Measurements from ENCODE around the gene DGKB. TPM values are rescaled to one million over a fixed set of nuclear protein-coding genes. Genes with fewer than 3 reads are reported as not detected.

The DGKB gene
- total and polyA plus RNA-seq, 7 donors: 0.39 to 22.4 (median 11.3) TPM; not detected in 2

- Histone ChIP-seq H3K4me3 (no peak overlapping the region), H3K27ac (no peak overlapping the region), H3K36me3 (no peaks in the 10 kb centered on the region), H3K4me1 (peaks cover 0 to 10% (median 0%) of the 10 kb centered on the region in 4 donors), H3K9me3 (peaks cover 0 to 2% (median 0%) of the 10 kb centered on the region in 4 donors), H3K27me3 (no peaks in the 10 kb centered on the region)
- TF ChIP-seq EP300 (IDR thresholded peaks at IDR 0.05): no peak
- TF ChIP-seq, protein P1, sequence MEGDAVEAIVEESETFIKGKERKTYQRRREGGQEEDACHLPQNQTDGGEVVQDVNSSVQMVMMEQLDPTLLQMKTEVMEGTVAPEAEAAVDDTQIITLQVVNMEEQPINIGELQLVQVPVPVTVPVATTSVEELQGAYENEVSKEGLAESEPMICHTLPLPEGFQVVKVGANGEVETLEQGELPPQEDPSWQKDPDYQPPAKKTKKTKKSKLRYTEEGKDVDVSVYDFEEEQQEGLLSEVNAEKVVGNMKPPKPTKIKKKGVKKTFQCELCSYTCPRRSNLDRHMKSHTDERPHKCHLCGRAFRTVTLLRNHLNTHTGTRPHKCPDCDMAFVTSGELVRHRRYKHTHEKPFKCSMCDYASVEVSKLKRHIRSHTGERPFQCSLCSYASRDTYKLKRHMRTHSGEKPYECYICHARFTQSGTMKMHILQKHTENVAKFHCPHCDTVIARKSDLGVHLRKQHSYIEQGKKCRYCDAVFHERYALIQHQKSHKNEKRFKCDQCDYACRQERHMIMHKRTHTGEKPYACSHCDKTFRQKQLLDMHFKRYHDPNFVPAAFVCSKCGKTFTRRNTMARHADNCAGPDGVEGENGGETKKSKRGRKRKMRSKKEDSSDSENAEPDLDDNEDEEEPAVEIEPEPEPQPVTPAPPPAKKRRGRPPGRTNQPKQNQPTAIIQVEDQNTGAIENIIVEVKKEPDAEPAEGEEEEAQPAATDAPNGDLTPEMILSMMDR (IDR thresholded peaks at IDR 0.05): no peak
- DNase-seq: no peak
- intact Hi-C loops (cut with DNase I): no loop called here
- 79 to 82% methylated on average over 2 of the region's 2 CpGs for whole genome bisulfite sequencing, 2 donors
These were observed 706.0 kb downstream of the DGKB start for GRCh38 chr7:14196555-14196954.

DNA sequence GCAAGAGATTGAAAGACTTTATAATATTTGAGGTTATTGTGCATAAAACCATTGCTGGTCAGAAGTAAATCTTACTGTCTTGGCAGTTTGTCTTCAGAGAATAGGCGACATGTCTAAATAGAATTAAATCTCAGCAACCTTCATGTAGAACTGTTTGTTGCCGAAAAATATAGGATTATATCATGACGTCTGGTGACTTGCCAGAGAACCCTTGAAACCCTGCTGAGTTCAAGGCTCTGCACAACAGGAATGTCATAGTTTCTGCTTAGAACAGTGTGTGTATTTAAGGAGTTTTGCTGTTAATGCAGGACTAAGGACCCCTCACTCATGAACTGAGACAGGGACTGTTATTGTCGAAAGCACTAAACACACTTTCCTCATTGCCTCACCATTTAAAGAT lies 706.7 kb downstream of the DGKB start:
- intact Hi-C loops (cut with DNase I): no loop called here
- H3K36me3 ChIP-seq: no peaks in the 10 kb centered on the region
- H3K4me1 ChIP-seq: peaks cover 0 to 10% (median 0%) of the 10 kb centered on the region in 4 donors
- no peak overlapping the region for H3K4me3 ChIP-seq
- no peak overlapping the region for H3K27ac ChIP-seq
- TF ChIP-seq, protein P1 (IDR thresholded peaks at IDR 0.05): no peak
- TF ChIP-seq EP300 (IDR thresholded peaks at IDR 0.05) (no peak), POLR2AphosphoS5 (IDR thresholded peaks at IDR 0.05) (no peak), POLR2A (IDR thresholded peaks at IDR 0.05) (no peak)
- no peaks in the 10 kb centered on the region for H3K27me3 ChIP-seq
- peaks cover 0 to 2% (median 0%) of the 10 kb centered on the region in 4 donors for H3K9me3 ChIP-seq
- no peak for DNase-seq
- 86% methylated on average over 4 of the region's 4 CpGs for WGBS, 2 donors

- H3K4me1 ChIP-seq: peaks cover 0 to 10% (median 0%) of the 10 kb centered on the region in 4 donors
- H3K27me3 ChIP-seq: no peaks in the 10 kb centered on the region
- H3K36me3 ChIP-seq: no peaks in the 10 kb centered on the region
- TF ChIP-seq EP300 (IDR thresholded peaks at IDR 0.05) (no peak), POLR2AphosphoS5 (IDR thresholded peaks at IDR 0.05) (no peak), POLR2A (IDR thresholded peaks at IDR 0.05) (no peak)
- TF ChIP-seq, protein P1 (IDR thresholded peaks at IDR 0.05): no peak
- intact Hi-C loops (cut with DNase I): no loop called here
- no peak overlapping the region for H3K4me3 ChIP-seq
- peaks cover 0 to 2% (median 0%) of the 10 kb centered on the region in 4 donors for H3K9me3 ChIP-seq
- 71 to 78% methylated on average over 4 of the region's 4 CpGs for WGBS, 2 donors
- H3K27ac ChIP-seq: no peak overlapping the region
- DNase-seq: no peak
These were observed 707.5 kb downstream of the DGKB start for GRCh38 chr7:14195079-14195478.

DNA sequence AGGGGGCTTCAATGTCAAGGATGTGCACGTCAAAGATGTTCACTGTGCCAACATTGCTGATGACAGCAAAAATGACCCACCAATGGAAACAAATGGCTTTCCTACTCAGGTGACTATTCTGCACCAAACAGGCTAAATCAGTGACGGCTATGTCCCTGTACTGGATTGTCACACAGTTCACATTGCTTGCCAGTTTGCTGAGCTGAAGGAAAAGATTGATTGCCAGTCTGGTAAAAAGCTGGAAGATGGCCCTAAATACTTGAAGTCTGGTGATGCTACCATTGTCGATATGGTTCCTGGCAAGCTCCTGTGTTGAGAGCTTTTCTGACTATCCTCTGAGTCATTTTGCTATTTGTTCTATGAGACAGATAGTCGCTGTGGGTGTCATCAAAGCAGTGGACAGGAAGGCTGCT lies 710.9 kb downstream of the DGKB start:
- TF ChIP-seq EP300 (IDR thresholded peaks at IDR 0.05) (no peak), POLR2A (IDR thresholded peaks at IDR 0.05) (no peak), POLR2AphosphoS5 (IDR thresholded peaks at IDR 0.05) (no peak)
- TF ChIP-seq, protein P1 (IDR thresholded peaks at IDR 0.05): no peak
- H3K9me3 ChIP-seq: no peaks in the 10 kb centered on the region
- no peak for DNase-seq

DNA sequence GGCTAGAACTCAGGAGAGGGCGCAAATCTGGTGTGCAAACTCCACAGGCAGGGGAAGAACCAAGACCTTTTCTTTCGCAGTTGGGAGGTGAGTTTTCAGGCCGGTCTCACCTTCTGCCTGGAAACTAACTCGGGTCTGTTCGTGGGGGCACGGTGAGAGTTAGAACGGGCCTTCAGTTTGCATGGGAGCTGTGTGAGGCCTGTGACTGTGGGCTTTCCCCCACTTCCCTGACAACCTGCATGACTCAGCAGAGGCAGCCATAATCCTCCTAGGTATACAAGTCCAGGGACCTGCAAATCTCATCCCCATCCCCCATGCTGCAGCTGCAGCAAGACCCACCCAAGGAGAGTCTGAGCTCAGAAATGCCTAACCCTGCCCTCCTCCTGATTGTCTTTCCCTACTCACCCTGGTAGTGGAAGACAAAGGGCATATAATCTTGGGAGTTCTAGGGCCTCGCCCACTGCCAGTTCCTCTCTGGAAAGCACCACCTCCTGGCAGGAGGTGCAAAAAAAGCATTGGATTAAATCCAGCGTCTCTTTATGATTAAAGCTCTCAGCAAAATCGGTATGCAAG lies 718.2 kb downstream of the DGKB start:
- no peaks in the 10 kb centered on the region for H3K4me1 ChIP-seq
- no peak overlapping the region for H3K27ac ChIP-seq
- H3K36me3 ChIP-seq: no peaks in the 10 kb centered on the region
- H3K4me3 ChIP-seq: no peak overlapping the region
- no peak for DNase-seq
- intact Hi-C loops (cut with DNase I): no loop called here
- no peaks in the 10 kb centered on the region for H3K27me3 ChIP-seq
- WGBS, 2 donors: 71 to 93% methylated on average over 10 of the region's 10 CpGs
- no peaks in the 10 kb centered on the region for H3K9me3 ChIP-seq
- TF ChIP-seq EP300 (IDR thresholded peaks at IDR 0.05) (no peak), POLR2AphosphoS5 (IDR thresholded peaks at IDR 0.05) (no peak), POLR2A (IDR thresholded peaks at IDR 0.05) (no peak)
- TF ChIP-seq, protein P1 (IDR thresholded peaks at IDR 0.05): no peak

More for the DNA sequence above, 710.9 kb downstream of the DGKB start:
- Histone ChIP-seq H3K36me3 (no peaks in the 10 kb centered on the region), H3K27me3 (no peaks in the 10 kb centered on the region), H3K4me1 (no peaks in the 10 kb centered on the region), H3K4me3 (no peak overlapping the region), H3K27ac (no peak overlapping the region)
- intact Hi-C loops (cut with DNase I): no loop called here
- WGBS, 2 donors: 89 to 90% methylated on average over 4 of the region's 4 CpGs

Measured in sigmoid colon (tissue), 7 donors.